CD4-positive, alpha-beta T cell treated with Interferon gamma for 1 hour (primary cell): ENCODE results near the gene GPR107.
"Not testable (repeated sequence)": the region's sequence is repeated elsewhere in the genome, so short reads cannot be mapped to it uniquely, and the experiment has no call there.

Source experiments
- DNase-seq: peaks from one replicate; pipeline ENCODE4 v3.0.0-alpha.2; 2020

Gene GPR107

DNA sequence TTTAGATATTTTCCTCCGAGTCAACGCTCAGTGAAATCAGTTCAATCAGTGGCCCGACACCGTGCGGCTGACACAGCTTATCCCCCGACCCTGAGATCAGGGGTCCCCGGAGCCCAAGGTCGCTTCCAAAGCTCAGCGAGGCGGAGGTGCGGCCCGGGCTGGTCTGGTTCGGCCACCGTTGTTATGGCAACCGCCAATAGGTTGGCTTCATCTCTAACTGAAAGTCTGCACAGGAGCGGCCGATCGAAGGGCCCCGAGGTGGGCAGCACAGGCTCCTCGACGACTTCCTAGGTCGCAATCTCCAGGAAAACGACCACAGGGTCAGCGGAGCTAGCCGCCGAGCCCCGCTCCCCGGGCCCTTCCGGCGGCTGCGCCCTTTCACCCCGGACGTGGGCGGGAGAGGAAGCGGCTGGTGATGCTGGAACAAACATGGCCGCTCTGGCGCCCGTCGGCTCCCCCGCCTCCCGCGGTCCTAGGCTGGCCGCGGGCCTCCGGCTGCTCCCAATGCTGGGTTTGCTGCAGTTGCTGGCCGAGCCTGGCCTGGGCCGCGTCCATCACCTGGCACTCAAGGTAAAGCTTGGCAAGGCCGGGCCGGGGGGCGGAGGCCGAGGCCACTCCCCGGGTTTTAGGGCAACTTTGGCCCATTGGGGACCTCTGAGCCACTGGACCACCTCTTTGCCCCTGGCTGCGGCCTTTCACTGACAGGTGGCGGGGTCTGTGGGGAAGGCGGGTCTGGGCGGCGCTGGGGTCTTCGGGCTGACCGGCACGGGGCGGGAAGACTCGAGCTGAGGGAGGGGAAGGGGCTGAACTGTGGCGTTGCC, at the start of gene GPR107:
Gene GPR107, plus strand, starts transcription at position 403 of the 821 bp plus-strand sequence. Its CDS starts 27 bp downstream, at position 430.
- DNase-seq, result peak; percentile 70

DNA sequence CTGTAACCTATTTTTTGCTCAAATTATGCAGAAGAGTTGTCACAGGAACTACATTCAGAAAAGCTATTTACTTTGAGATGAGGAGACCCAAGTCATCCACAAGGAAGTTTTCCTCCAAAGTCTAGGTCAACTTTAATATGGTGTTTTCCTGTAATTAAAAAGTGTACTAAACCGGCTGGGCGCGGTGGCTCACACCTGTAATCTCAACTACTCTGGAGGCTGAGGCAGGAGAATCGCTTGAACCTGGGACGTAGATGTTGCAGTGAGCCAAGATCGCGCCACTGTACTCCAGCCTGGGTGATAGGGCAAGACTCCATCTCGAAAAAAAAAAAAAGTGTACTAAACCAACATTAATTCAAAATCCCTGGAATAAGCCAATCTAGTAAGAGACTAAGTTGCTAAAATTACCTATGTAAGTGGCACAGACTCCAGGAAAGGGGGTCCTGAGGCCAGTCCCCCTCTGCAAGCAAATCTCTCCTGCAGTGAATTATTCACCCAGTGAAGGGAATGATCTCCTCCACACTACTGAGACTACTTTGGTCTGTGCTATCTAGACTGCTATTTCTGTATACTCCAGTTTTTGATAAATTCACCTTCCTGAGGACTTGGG, 49.7 kb upstream of the GPR107 start:
- DNase-seq, result no peak

DNA sequence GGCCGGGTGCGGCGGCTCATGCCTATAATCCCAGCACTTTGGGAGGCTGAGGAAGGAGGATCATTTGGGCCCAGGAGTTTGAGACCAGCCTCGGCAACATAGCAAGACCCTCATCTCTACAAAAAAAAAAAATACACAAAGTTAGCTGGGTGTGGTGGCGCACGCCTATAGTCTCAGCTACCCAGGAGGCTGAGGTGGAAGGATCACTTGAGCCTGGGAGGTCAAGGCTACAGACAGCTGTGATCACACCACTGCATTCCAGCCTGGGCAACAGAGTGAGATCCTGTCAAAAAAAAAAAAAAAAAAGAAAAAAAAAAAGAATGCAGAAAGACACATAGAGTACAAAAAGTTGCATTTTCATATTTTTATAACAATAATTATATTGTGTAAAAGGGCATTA, 46.8 kb upstream of the GPR107 start:
- not testable (repeated sequence) for DNase-seq

DNA sequence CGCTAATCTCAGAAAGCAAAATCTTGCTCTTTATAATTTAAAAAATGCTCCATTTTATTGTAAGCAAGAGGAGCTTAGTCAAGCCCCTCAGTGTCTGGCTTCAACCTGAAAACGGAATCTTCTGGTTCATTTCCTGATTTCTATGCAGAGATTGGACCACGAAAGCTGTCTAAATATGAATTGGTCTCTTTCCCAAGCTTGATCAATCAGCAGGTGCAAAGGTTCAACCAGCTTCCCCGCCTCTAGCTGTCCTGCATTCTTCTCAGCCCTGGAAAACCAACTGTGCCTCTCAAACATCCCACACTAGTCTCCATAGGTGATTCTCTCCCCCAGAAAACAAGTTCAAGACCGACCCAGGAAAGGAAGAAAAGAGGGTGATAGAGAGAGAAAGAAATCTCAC, 45.2 kb upstream of the GPR107 start:
- no peak for DNase-seq

DNA sequence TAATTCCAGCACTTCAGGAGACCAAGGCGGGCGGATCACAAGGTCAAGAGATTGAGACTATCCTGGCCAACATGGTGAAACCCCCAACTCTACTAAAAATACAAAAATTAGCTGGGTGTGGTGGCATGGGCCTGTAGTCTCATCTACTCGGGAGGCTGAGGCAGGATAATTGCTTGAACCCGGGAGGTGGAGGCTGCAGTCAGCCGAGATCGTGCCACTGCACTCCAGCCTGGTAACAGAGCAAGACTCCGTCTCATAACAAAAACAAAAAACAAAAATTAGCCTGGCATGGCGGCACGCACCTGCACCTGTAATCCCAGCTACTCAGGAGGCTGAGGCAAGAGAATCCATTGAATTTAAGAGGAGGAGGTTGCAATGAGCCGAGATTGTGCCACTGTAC, 44.2 kb upstream of the GPR107 start:
- DNase-seq, result not testable (repeated sequence)

DNA sequence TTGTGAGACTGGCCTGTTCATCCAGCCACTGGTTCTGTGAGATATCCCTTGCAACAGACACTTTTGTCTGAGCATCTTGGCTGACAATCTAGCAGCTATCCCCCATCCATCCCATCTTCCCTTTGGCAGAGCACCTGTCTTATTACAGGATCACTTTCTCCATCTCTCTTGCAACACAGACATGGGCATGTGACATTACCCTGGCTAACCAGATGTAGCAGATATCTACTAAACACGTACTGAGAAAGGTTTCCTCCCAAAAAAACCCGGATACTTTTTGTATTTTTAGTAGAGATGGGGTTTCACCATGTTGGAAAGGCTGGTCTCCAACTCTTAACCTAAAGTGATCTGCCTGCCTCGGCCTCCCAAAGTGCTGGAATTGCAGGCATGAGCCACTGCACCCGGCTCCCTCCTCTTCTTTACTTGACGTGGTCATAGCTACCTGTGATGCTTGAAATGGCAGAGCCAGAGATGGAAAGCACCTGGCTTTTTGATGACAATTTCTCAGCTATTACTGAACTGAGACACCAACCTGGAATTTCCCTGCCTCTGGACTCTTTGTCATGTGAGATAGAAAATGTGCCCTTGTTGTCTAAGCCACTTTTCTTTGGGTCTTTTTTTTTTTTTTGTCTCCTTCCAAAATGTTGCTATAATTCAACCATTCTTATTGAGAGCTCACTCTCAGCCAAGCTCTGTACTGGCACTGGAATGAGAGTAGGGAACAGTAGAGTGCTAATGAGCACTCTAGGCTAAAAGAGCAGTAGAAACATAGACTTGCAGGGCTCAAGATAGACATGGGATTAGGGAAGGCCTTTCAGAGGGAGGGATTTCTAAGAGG, 43.3 kb upstream of the GPR107 start:
- DNase-seq, result peak; percentile 63

DNA sequence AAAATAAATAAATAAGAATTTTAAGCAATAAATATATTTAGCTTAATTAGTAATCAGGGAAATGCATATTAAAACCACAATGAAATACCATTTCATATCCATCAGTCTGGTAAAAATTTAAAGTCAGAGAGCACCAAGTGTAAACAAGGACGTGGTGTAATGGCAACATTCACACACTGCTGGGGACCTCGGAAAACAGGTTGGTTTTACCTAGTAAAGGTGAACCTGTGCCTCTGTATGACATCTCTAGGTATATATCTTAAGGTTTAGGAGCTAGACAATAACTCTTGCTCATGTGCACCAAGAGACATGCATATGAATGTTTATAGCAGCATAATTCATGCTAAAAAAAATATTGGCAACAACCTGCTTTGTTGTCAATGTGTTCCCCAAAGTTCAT, 40.4 kb upstream of the GPR107 start:
- no peak for DNase-seq

DNA sequence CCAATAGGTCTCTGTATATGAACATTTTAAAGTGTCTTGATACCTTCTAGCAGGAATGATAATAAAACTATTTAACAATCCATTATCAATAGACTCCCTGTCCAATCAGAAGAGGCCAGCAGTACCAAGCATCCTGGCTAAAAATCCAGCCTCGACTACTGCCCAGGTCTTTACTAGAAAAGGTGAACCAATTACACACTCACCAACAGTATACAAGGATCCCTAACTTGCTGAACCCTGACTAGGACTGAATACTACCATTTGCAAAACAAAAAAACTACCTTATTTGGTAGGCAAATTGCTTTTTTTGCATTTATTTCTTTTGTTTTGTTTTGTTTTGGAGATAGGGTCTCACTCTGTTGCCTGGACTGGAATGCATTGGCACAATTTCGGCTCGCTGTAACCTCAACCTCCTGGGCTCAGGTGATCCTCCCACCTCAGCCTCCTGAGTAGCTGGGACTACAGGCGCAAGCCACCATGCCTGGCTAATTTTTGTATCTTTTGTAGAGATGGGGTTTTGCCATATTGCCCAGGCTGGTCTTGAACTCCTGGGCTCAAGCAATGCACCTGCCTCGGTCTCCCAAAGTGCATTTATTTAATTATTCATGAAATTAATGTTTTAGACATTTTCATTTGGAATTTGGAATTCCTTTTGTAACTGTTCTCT, 38.2 kb upstream of the GPR107 start:
- DNase-seq, result no peak

DNA sequence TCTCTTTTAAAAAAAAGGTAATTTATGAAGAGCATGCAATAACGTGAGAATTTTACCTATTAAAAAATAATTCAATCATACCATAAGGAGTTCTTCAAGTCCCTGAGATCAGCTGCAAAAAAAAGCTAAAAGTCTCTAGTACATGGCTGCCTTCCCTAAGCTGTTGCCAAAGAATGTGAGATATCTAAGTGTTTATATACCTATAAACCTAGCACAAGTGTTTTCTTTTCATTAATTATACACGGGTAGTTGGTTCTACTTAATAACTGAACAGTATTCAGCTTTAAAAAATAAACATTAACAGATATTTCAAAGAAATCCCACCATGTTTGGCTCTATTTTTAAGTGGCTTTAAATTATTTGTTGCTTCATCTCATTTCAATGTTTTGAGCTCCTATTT, 36.6 kb upstream of the GPR107 start:
- no peak for DNase-seq

DNA sequence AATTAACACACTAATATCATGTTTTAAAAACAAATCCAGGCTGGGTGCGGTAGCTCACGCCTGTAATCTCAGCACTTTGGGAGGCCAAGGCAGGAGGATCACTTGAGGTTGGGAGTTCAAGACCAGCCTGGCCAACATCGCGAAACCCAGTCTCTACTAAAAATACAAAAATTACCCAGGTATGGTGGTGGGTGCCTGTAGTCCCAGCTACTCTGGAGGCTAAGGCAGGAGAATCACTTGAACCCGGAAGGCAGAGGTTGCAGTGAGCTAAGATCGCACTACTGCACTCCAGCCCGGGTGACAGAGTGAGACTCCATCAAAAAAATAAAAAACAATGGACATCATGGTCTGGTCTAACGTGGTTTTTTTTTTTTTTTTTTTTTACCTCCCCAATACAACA, 36.2 kb upstream of the GPR107 start:
- DNase-seq, result not testable (repeated sequence)

DNA sequence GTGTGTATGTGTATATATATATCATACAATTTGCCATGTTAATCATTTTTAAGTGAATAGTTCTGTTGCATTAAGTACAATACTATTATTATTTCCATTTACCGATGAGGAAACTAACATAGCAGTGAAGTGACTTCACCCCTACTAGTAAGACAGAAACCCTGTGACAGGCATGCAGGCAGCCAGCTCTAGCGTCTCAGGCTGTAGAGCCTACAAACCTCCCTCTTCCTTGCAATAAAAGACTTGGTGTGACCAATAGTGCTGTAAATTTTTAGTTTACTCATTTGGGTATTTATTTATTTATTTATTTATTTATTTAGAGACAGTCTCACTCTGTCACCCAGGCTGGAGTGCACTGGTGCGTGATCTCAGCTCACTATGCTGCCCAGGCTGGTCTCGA, 35.4 kb upstream of the GPR107 start:
- no peak for DNase-seq

DNA sequence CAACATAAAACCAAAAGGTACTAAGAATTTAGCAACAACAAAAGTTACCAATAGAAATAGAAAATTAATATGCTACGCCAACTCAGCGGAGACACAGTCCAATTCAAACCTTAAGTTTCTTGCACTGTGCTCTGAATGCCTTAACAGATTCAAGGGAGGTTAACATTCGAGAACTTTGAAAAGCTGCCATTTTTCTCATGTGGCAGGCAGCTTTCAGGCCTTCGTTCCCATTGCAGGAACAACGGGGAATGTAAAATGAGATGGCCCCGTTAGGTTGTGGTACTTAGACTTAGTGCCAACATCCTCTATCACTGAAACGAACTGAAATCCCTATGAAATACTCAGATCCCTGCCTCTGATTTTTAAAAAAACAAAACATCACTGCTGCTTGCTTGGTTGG, 33.1 kb upstream of the GPR107 start:
- DNase-seq, result no peak

DNA sequence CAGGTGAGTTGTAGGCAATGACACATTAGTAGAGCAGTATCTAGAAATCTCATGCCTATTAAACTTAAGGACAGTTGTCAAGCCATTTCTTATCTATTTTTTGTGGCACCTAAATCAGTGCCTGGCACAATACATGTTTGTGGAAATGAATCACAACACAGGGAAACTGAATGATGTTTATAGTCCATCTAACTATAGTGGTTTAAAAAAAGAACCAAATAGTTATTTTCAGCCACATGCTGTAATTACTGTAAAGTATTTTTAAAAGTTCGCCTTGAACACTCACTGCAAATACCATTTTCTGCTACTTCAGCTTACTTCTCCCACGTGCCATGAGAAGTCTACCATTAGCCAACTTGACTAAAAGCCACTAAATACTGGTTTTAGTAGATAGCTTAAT, 32.6 kb upstream of the GPR107 start:
- no peak for DNase-seq

DNA sequence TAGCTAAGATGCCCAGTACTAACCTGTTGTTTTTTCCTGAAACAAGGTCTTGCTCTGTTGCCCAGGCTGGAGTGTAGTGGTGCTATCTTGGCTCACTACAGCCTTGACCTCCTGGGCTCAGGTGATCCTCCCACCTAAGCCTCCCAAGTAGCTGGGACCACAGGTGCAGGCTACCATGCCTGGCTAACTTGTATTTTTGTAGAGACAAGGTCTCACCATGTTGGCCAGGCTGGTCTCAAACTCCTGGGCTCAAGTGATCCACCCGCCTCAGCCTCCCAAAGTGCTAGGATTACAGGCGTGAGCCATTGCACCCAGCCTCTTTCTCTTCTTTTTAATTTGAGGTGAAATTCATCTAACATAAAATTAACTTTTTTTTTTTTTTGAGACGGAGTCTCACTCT, 31.9 kb upstream of the GPR107 start:
- not testable (repeated sequence) for DNase-seq

DNA sequence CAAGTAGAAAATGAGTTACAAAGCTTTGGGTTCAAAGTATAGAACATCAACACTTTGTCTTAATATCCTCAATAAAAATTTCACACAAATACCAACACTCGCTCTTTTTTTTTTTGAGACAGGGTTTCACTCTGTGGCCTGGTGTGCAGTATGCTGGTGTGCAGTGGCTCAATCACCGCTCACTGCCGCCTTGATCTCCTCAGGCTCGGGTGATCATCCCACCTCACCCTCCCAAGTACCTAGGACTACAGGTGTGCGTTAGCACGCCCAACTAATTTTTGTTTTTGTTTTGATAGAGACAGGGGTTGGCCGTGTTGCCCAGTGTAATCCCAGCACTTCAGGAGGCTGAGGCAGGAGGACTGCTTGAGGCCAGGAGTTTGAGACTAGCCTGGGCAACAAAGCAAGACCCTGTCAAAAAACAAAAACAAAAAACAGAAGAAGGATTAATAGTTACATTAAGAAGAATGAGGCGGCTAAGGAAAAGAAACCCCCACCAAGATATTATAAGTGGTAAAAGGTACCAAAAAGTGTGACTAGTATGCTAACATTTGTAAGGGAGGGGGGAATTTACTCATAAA, 31.1 kb upstream of the GPR107 start:
- no peak for DNase-seq

DNA sequence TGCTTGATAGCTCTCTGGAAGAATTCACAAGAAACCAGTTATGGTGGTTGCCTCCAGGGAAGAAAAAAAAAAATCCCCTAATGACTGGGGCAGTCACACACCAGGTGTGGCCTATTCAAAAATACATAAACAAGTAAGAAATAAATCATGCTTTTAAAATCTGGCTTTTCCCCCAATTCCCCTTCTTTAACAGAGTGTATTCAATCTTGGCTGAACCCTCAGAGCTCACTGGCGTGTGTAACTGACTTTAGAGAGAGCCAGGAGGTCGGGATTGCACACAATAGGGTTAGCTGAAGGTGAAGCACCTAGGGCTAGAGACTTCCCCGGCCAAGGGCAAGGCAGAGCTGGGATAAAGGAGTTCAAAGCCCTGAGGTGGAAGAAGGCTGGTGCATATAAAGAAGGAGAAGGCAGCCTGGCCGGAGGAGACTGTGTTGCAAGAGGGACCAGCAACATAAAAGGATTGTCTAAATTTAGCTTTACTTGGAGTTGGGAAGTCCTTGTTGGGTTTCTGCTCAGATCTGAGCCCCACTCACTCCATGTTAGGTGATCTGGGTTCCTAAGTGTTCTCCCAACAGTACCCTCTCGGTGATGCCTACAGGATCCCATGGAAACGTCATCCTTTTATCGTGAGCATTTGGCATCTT, 30.4 kb upstream of the GPR107 start:
- DNase-seq, result no peak

DNA sequence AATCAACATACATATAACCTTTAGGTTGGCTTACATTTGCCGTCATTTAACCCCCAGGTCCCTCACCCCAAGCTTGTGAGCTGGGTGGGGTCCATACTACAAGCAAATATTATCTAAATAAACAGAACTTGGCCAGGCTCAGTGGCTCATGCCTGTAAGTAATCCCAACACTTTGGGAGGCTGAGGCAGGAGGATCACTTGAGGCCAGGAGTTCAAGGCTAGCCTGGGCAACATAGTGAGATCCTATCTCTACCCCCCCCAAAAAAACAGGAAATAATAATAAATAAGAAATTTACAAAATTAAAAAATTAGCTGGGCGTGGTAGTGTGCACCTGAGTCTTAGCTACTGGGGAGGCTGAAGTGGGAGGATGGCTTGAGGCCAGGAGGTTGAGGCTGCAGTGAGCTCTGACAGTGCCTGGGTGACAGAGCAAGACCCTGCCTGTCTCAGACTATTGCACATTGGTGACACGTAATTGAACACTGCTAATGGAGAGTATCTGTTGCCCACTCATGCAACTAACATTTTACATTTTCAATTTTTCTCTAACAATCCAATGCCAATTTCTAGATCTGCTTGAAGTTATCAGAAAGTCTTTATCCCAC, 29.6 kb upstream of the GPR107 start:
- no peak for DNase-seq

DNA sequence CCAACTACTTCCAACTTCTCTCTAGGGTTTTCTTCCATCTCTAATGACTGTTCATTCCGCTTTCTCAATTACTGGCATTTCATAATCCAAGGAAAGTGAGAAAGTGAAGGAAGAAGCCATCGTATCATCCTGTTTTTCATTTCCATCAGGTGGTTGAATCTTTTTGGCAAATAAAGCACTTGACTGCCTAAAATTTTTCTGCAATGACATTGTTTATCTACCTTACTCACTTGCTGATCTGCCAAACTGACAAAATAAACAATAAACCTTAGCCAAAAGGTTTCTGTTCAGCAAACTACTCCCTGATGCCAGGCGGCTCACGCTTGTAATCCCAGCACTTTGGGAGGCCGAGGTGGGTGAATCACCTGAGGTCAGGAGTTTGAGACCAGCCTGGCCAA, 29.1 kb upstream of the GPR107 start:
- DNase-seq, result no peak

DNA sequence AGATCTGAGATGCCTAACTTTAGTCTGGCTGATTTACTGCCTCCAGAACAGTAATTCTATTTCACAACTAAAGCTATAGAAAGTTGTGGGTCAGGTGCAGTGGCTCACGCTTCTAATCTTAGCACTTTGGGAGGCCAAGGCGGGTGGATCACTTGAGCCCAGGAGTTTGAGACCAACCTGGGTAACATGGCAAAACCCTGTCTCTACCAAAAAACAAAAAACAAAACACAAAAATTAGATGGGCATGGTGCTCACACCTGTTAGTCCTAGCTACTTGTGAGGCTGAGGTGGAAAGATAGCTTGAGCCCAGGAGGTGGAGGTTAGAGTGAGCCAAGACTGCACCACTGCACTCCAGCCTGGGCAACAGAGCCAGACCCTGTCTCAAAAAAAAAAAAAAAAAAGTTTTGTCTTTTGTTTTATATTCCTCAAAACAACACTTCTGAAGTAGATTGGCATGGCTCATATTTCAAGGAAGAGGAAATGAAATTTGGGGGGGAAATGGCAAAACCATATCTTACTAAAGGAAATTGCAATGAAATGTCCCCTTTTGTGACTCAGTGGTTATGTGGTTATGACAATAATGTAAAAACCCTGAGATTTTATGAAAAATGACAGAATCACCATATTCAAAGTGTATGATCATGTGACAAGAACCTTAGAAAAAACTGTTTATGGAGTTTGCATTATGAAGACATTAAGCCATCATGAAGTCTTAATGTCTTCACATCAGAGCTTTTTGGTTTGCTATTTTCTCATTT, 26.9 kb upstream of the GPR107 start:
- no peak for DNase-seq

DNA sequence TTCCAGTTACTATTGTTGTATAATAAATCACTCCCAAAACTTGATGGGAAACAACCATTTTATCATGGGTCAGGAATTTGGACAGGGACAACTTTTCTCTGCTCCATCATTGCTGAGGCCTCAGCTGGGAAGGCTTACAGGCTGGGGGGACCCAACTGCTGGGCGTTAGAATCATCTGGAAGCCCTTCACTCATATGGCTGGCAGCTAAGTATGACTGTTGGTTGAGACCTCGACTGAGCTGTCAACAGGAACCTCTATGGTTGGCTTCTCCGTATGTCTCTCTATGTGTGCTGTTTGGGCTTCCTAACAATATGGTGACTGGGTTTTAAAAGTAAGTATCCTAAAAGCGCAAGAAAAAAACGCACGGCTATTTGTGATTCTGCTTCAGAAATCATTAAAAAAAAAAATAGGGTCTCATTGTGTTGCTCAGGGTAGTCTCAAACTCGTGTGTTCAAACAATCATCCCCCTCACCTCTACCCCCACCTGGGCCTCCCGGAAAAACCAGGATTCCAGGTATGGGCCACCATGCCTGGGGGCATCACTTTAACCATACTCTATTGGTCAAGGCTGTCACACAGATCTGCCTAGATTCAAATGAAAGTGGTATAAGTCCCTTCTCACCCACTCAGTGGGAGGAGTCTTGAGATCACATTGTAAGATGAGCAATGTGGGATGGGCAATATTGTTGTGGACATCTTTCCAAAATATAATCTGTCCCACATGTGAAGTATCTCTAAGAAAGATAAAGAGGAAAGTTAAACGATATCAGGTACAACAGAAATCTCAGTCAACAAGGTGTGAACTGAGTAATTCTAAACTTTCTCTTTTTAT, 26.0 kb upstream of the GPR107 start:
- no peak for DNase-seq
